ENCODE results near the gene MEG3. TPM values are rescaled to one million over a fixed set of nuclear protein-coding genes. Genes with fewer than 3 reads are reported as not detected.

MEG3 gene
- total RNA-seq, 1 donor from 2014 or later, result 219 TPM

DNA sequence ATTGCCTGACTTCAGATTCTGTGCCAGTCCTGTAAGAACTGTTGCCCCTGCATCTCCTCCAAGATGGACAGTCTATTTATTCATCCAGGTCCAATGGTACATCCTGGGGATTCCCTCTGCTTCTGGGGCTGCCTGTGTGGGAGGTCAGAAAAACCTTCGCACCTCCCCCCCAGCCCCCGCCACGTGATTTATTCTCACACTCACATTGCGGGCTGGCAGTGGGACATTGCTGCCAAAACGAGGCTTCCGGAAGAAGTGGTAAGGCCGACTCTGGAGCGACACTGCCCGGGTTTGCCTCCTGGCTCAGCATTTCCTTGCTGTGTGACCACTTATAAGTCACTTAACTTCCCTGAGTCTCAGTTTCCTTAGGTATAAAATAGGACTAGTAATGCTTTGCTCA lies 83.5 kb downstream of the MEG3 start:
- no peak for DNase-seq (ENCODE audit: extremely low read depth, low read depth, low spot score)

Other genes with a start within 250 kb of the MEG3 start
- gene BEGAIN, start 238.7 kb upstream of the MEG3 start, total RNA-seq, result 0.05 TPM in 1 of 2 replicates, not detected in the other
- gene DLK1, start 99.2 kb upstream of the MEG3 start, total RNA-seq, result not detected in 2 replicates
- 0.10 TPM in 1 of 2 replicates, not detected in the other for gene RTL1, start 77.6 kb downstream of the MEG3 start, total RNA-seq